ENCODE measurements around the gene RAB22A. TPM values are rescaled to one million over a fixed set of nuclear protein-coding genes. Genes with fewer than 3 reads are reported as not detected.
A peak's percentile ranks its signal among the peaks of the same experiment; 100 is the strongest.
"Not testable (repeated sequence)": the region's sequence is repeated elsewhere in the genome, so short reads cannot be mapped to it uniquely, and the experiment has no call there.

RAB22A gene
- total RNA-seq, 1 experiment from 2014 or later, result 11.5 TPM

- no peak for DNase-seq (ENCODE audit: low spot score)
These were observed 32.8 kb downstream of the RAB22A start for GRCh38 chr20:58342104-58342945.

GRCh38 chr20:58344741-58345140, 35.2 kb downstream of the RAB22A start:
- no peak for DNase-seq (ENCODE audit: low spot score)

- DNase-seq (ENCODE audit: low spot score), result peak; percentile 29
These were observed 40.1 kb downstream of the RAB22A start for GRCh38 chr20:58349570-58349969.

DNA sequence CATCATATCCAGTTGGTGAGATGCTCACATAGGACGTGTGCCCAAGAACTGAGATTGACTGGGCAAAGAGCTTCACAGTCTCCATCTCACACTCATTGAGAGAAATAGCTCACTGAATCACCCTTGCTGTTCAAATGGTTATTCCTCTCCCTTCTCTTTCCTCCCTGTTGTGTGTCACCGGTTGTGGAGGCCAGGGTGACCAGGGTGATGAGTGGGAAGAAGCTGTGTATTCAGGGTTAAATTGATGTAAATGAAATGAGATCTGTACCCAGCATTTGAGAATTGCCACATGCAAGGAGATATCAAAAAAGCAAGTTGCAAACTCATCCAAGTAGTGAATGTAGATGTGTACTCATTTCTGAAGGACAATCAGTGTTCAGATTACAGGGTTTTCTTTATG, 43.0 kb downstream of the RAB22A start:
- no peak for DNase-seq (ENCODE audit: low spot score)

GRCh38 chr20:58359441-58359840, 49.9 kb downstream of the RAB22A start:
- DNase-seq (ENCODE audit: low spot score), result no peak

GRCh38 chr20:58360936-58361335, 51.4 kb downstream of the RAB22A start:
- DNase-seq (ENCODE audit: low spot score), result no peak

- DNase-seq (ENCODE audit: low spot score), result no peak
These were observed 52.1 kb downstream of the RAB22A start for GRCh38 chr20:58361481-58362205.

DNA sequence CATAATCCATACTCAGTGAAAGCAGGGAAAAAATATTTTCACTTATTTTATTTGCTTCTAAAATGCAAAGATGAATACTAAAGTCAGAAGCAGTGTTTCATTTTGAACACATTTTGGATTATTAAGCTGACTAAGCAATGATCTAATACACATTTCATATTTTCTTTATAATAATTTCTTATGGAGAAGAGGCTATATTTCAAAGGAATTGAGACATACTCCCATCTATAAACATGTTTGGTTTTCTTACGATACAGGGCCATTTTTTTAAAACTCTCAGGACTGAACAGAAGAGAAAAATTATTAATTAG, 52.6 kb downstream of the RAB22A start:
- DNase-seq (ENCODE audit: low spot score), result no peak

DNA sequence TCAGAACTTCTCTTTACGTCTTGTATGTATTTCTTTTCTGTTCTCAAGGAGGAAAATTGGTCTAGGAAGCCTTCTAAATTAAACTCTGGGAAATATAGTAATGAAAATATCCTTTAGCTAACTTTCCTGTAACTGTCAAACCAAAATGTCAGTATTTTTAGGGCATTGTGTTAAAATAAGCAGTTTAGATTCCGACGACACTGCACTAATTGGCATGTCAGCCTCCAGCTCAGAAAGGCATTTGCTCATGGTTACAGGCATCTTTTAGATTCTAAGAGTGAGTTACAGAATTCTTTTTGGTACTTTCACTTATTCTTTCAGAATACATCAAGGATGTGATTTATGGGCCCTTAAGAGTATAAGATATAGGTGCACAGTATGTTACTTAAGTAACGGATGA, 53.5 kb downstream of the RAB22A start:
- DNase-seq (ENCODE audit: low spot score), result no peak

DNA sequence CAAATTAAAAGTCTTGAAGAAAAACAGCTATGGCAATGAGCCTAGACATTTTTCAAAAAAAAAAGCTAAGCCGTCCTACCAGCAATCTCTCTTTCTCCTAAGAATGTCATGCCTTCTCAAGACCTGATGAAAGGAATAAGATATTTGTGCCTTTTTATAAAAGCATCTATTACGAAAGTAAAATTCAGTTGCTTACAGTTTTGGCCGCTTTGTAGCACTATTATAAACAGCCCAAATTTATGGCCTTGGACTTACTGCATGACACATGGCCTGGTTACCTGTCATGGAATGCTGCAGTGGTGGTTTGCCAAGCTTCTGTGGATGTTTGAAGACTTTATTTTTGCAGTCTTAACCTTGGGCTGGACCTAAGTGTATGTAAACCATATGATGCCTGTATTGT, 57.4 kb downstream of the RAB22A start:
- DNase-seq (ENCODE audit: low spot score), result no peak

- no peak for DNase-seq (ENCODE audit: low spot score)
These were observed 63.3 kb downstream of the RAB22A start for GRCh38 chr20:58372806-58373205.

- not testable (repeated sequence) for DNase-seq (ENCODE audit: low spot score)
These were observed 63.8 kb downstream of the RAB22A start for GRCh38 chr20:58373296-58373695.

DNA sequence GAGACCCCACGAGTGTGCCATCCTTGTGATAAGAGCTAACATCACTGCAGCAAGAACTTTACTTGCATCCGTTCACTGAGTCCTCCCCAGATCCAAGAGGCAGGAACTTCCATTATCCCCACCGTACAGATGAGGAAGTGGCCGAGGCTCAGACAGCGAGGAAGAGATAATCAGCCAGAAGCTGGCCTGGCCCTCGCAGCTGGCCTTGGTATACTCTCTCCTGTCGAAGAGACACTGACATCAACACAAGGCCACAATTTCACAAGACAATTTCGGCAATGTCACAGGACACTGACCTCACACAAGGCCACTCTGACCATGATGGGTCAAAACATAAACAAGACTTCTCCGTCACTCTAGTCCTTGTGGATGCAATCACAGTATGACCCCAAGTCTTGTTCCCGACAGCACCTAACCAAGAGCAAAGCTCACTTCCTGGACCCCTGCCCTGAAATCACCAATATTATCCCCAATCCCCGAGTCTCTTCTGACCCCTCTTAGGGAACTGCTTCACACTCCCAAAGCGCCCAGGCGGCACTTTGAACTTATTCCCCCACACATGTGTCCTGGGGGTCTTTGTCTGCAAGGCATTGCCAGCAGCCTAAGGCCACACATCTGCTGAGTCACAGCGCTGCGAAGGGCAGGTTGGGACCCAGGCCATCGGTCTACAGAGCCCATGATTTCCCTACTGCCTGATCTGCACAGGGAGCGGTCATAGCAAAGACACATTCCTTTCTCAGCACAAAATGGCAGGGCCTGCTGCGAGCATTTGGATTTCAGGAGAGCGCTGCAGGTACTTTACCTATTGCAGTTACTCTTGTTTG, 64.7 kb downstream of the RAB22A start:
- no peak for DNase-seq (ENCODE audit: low spot score)

DNA sequence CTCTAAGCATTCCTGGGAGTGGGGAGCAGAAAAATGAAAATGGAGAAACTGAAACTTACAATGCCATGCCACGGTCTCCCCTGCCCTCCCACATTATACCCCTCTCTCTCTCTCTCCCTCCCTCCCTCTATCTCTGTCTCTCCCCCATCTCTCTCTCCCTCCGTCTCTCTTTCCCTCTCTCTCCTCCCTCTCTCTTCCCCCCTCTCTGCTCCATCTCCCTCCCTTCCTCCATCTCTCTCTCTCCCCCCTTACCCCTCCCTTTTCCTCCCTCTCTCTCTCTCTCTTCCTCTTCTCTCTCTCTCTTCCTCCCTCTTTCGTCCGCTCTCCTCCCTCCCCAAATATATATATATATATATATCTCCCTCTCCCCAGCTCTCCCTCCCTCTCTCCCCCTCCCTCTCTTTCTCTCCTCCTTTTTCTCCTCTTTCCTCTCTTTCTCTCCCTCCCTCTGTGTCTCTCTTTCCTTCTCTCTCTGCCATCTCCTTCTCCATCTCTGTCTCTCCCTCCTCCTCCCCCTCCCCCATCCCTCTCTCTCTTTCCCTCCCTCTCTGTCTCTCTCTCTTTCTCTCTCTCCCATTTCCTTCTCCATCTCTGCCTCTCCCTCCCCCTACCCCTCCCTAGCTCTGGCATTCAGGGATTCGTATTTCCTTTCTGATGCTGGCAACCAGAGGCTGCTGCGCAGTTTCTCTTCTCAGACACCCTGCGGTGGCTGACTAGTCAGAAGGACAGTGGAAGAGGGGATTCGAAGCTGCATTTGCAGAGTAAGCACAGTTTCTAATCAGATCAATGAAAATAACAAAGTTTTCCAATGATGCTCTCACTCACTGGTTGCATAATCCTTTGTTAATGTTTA, 65.6 kb downstream of the RAB22A start:
- no peak for DNase-seq (ENCODE audit: low spot score)

DNA sequence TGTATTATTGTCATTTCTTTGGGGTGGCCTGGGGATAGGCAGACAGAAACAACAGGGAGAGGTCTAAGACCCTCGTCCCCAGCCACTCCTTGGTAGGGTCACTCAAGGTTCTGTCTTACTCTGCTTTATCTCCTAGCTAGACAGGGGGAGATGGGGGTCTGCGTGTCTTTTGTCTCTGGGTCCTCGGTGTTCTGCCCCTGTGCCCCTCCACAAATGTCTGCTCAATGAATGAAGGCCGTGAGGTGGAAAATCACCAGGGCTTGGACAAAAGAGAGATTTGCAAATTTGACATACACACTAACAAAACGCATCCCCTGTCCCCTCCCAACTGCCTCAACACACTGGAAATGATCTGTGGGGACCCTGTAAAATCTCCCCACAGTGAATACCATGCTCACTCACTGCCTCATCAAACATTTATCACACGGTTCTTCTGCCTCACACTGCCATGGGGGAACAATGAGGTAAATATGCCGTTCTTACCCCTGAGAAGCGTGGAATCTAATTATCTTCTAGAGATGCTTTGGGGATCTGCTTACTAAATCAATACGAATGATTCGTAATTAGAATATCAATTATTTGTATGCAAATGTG, 66.3 kb downstream of the RAB22A start:
- no peak for DNase-seq (ENCODE audit: low spot score)

GRCh38 chr20:58377017-58377416, 67.5 kb downstream of the RAB22A start:
- no peak for DNase-seq (ENCODE audit: low spot score)

GRCh38 chr20:58377766-58378401, 68.4 kb downstream of the RAB22A start:
- DNase-seq (ENCODE audit: low spot score), result no peak

DNA sequence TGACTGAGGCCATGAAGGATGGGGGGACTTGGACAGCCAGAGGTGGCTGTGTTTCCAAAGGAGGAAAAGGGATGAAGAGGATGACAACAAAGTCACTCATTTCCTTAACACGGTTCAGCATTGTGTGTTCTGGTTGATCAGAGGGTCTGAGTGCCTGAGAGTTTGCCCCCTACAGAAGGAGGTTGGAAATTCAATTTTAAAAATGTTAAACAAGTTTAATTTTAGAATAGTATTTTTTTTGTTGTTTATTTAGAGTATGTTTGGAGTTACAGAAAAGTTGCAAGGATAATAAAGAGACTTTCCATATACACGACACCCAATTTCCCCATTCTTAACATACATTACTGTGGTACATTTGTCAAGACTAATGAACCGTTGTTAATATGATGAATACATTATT, 69.2 kb downstream of the RAB22A start:
- DNase-seq (ENCODE audit: low spot score), result no peak

DNA sequence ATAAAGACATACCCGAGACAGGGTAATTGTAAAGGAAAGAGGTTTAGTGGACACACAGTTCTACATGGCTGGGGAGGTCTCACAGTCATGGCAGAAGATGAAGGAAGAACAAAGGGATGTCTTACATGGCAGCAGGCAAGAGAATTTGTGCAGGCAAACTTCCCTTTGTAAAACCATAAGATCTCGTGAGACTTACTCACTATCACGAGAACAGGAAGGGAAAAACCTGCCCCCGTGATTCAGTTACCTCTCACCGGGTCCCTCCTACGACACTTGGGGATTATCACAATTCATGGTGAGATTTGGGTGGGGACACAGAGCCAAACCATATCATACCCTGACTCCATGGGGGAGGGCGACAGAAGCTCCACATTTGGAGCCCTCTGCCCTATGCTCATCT, 72.1 kb downstream of the RAB22A start:
- no peak for DNase-seq (ENCODE audit: low spot score)

- DNase-seq (ENCODE audit: low spot score), result no peak
These were observed 72.6 kb downstream of the RAB22A start for GRCh38 chr20:58382096-58382495.

DNA sequence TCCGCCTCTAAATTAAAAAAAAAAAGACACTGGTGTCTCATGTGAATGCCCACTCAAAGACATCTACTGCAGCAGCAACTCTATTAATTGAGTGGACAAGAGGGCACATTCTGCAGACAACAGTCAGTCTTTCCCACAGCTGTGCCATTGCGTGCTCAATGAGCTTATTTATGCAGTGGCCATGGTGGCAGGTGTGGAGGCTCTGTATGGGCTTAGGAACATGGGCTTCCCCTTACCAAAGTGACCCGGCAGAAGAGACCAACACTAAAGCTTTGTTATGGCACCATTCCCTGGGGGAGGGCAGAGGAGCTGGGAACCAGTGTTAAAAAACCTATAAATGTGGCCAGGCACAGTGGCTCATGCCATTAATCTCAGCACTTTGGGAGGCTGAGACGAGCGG, 75.3 kb downstream of the RAB22A start:
- DNase-seq (ENCODE audit: low spot score), result no peak

All from H4 (cell line).